NCI-H2029 treated with DMSO at 0.1 percent for 48 hours (cell line): ENCODE data around the gene OTX1.

Source experiments
- DNase-seq: peaks from one replicate; lab custom pipeline; 2025; lab: John Stamatoyannopoulos, UW

OTX1 gene

DNA sequence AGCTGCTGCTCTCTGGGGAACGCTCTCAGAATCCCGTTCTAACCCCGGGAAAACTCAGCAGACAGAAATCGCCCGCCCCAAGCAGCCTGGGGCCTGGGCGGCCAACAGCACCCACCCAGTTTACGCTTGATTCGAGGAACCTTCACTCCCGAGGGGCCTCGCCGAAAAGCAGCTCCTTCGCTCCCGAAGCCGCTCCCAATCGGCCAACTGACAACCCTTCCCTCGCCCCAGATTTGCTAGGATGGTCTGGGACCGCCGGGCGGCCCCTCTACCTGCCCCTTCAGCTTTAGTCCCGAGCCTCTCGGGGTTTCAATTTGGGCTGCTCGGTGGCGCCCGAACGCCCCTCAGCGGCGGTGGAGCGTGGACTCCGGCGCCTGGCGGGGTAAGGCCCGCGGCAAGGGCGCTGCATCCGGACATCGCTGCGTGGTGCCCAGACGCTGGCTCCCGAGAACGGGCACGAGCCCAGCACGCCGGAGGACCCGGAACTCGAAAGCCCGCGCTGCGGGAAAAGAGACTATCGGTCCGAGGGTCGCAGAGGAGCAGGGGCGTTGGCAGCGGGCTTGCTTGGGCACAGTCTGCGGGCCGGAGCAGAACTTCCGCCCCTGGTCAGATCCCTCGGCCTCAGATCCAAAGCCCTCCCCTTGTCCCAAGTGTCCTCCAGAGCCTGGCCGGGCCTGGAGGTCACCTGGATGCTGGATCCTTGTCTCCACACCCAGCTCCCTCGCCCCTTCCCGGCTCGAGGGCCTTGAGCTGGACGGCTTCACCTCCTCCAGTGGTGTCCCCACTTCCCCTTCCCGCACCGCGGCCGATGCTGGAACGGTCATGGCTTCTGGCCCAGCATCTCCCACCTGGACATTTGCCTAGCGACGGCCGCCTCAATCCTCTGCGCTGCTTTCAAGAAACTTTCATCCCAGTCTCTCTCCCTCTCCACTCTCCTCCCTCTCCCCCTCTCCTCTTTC is 3.0 kb upstream of the OTX1 start:
- DNase-seq, result no peak

- no peak for DNase-seq
These were observed 2.1 kb upstream of the OTX1 start for GRCh38 chr2:63048367-63049171.

GRCh38 chr2:63049211-63049969 is 1.2 kb upstream of the OTX1 start:
- DNase-seq, result no peak

DNA sequence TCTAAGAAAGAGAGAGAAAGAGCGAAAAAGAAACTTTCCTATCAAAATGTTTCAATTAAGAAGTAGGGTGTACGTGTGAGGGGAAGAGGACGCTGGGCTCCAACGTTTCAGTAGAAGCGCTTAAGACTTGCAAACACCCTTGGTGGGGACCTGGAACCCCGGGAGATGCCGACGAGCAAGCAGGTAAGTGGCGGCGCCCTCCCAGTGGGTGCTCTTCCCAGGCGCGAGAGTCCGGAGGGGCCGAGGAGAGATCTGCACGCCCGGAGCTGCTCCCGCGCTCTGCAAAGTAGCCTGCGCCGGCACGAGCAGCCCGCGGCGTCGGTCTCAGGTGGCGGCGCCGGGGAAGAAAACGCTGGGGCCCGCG is 678 bp upstream of the OTX1 start:
- DNase-seq, result no peak

DNA sequence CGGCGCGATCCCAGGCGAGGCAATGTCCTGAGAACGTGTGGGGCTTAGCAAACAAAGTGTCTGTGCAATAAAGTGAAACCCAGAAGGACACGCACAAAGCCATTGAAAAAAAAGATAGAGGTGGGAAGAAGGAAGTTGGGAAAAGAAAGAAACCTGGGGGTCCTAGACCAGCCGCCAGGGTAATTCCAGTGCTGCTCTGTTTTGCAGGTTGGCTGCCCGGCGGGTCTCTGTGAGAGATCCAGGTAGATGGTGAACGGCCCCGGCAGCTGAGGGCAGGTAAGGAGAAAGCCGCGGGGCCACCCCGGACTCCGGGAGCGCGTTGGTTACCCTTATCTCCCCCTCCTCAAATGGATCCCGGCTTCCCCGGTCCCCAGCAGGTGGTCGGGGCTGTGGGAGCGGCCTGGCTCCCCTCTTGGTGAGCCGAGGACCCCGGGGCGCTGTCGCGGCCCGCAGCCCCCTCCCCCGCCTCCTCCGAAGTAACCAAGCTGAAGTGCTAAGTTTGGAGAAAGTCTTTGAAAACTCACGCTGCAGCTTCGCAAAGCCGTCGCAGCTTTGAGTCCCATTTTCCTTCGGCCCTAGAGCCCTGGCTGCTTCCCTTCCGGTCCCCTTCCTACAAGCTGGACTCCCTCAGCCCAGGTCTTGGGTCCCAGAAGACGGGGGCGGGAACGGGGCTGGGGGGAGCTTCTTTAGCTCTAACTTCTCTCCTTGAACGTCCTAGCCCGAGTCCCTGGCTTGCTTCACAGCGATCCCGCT is 588 bp downstream of the OTX1 start:
- DNase-seq, result no peak

GRCh38 chr2:63051795-63052333 is 1.2 kb downstream of the OTX1 start:
- no peak for DNase-seq

- no peak for DNase-seq
These were observed 1.9 kb downstream of the OTX1 start for GRCh38 chr2:63052411-63053080.

DNA sequence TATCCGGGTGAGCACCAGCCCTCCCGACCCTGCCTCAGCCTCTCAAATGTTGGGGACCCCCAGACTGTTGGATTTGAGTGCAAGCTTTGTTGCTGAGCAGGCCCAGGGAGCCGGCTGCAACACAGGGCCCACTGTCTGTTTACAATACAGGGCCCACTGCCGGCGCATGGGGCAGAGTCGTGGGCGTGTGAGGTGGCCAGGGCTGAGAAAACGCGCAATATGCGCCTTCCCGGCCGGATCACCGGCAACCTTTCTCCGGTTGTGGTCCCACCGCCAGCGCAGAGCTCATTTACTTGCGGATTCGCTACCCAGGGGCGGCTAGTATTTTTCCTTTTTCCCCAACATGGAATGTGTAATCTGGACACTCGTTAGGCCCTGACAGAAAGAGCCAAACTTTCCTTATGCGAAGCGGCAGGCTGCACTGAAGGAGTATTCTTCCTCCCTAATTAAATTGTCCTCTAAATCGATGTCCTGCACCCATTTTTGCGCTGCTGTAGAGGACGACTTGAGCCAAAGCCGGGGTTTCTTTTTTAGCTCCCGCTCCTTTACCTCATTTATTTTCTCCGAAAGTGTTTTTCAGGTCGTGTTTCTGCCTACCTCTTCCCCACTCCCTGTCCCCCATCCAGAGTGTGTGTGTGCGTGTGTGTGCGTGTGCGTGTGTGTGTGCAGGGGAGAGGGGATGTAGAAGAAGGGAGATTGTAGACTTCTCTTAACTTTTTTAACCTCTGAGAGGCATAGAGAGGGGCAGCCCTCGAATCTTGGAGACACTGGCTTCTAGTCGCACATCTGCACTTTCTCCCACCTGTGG is 2.7 kb downstream of the OTX1 start:
- DNase-seq, result no peak

- no peak for DNase-seq
These were observed 3.4 kb downstream of the OTX1 start for GRCh38 chr2:63053889-63054602.

DNA sequence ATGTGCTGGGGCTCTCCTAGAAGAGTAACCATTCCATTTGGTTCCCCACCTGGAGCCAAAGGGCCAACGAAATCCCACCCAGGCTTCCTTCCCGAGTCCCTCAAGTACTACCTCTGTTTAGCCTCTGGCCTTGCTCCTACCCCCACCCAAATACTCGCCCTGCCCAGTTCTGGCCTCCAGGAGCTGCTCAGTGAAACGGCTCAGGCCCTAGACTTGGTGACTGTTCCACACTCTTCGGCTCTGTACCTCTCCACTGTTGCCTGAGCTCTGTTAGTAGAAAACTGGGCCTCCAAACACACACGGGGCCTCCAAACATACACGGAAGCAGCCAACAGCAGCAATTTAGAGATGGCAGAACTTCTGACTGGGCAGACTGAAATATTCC is 4.2 kb downstream of the OTX1 start:
- no peak for DNase-seq

DNA sequence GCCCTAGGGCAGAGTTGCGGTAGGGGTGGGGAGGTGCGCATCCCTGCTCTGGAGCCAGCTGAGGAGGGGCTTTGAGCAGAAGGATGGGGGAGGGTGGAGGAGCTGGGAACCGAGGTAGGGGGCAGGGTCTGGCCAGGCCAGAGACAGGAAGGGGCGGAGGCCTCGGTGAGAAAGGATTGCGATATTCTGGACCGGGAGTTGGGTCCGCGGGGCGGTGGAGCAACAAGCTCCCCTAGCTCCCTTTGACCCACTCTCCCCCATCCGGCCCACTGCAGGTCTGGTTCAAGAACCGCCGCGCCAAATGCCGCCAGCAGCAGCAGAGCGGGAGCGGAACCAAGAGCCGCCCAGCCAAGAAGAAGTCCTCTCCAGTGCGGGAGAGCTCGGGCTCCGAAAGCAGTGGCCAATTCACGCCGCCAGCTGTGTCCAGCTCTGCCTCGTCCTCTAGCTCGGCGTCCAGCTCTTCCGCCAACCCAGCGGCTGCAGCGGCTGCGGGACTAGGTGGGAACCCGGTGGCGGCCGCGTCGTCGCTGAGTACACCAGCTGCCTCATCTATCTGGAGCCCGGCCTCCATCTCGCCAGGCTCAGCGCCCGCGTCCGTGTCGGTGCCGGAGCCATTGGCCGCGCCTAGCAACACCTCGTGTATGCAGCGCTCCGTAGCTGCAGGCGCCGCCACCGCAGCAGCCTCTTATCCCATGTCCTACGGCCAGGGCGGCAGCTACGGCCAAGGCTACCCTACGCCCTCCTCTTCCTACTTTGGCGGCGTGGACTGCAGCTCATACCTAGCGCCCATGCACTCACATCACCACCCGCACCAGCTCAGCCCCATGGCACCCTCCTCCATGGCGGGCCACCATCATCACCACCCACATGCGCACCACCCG is 4.8 kb downstream of the OTX1 start:
- DNase-seq, result no peak

DNA sequence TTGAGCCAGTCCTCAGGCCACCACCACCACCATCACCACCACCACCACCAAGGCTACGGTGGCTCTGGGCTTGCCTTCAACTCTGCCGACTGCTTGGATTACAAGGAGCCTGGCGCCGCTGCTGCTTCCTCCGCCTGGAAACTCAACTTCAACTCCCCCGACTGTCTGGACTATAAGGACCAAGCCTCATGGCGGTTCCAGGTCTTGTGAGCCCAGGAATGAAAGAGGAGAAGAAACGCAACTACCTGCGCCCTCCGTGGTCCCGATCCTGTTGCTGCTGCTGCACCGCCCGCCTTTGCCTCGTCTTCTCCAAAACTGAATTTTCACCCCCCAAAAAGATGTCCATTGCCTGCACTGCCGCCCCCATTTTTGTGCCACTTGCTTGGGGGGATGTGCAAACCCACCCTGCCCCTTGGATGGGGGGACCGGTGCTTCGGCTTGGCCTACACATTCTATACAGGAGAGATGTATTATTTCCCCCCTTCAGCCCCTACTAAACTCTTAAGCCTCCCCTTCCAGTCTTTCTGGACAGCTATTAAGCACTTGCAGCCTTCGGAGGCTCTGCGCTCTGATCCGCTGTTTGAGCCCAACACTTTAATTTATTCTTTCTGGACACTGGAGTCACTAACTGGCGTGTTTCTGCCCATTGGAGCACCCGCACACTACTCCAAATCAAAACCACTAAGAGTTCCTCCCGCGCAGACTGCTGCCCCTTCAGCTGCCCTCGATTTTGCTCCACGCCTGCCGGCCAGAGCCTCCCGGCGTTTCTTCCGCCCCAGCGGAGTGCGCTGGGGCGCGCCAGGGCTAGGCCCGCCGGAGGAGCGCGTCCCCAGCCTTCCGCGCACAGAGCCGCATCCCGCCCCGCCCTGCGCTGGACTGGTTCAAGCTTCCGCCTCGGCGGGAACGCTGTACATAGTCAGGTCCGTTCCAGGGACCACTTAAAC is 5.7 kb downstream of the OTX1 start:
- DNase-seq, result no peak

GRCh38 chr2:63057249-63058143 is 6.9 kb downstream of the OTX1 start:
- no peak for DNase-seq

GRCh38 chr2:63058144-63058920 is 7.7 kb downstream of the OTX1 start:
- no peak for DNase-seq
